Naive B cell (primary cell): ENCODE measurements around the gene SERPINC1. TPM values are rescaled to one million over a fixed set of nuclear protein-coding genes. Genes with fewer than 3 reads are reported as not detected.
"Not testable (repeated sequence)": the region's sequence is repeated elsewhere in the genome, so short reads cannot be mapped to it uniquely, and the experiment has no call there.

Experiments
- ATAC-seq, 2 donors: fragments of 150-1000 bp; cut with Tn5 transposase; 2 replicates each; pipeline ENCODE4 v1.10.0; 2021; ENCODE audit warnings: low read depth in 2 of 2, mild to moderate bottlenecking in 2 of 2, moderate library complexity in 2 of 2
- DNase-seq: peaks from one replicate; pipeline ENCODE4 v3.0.0; 2022
- H3K27ac Mint-ChIP-seq, 6 donors: one replicate each; pipeline ENCODE4 v1.8.0; 2020 to 2022; ENCODE audit warnings: mild to moderate bottlenecking in 6 of 6, mixed read lengths in 6 of 6, moderate library complexity in 5 of 6, inconsistent platforms in 2 of 6
- H3K27me3 Mint-ChIP-seq, 3 donors: one replicate each; pipeline ENCODE4 v1.8.0; 2021 to 2022; ENCODE audit warnings: mixed read lengths in 3 of 3, mild to moderate bottlenecking in 1 of 3
- H3K36me3 Mint-ChIP-seq, 2 donors: one replicate each; pipeline ENCODE4 v1.8.0; 2020 to 2022; ENCODE audit warnings: mixed read lengths in 2 of 2, inconsistent platforms in 1 of 2, mild to moderate bottlenecking in 1 of 2
- H3K4me1 Mint-ChIP-seq, 3 donors: one replicate each; pipeline ENCODE4 v1.8.0; 2020 to 2022; ENCODE audit warnings: mixed read lengths in 3 of 3, inconsistent platforms in 1 of 3, mild to moderate bottlenecking in 1 of 3, moderate library complexity in 1 of 3
- H3K4me3 Mint-ChIP-seq, 8 donors: one replicate each; pipeline ENCODE4 v1.8.0; 2020 to 2022; ENCODE audit warnings: mild to moderate bottlenecking in 8 of 8, mixed read lengths in 8 of 8, moderate library complexity in 8 of 8, inconsistent platforms in 2 of 8
- H3K9me3 Mint-ChIP-seq, 7 donors: one replicate each; pipeline ENCODE4 v1.8.0; 2020 to 2022; ENCODE audit warnings: mixed read lengths in 7 of 7, mild to moderate bottlenecking in 5 of 7, inconsistent platforms in 2 of 7, moderate library complexity in 1 of 7
- polyA plus RNA-seq, 6 donors: library from polyadenylated mRNA; unstranded; fragments of 300-500 nt; fragmentation: Illumina TruSeq; gene quantifications; one replicate each; pipeline ENCODE4 v1.2.3, GENCODE V29; 2021; ENCODE audit warnings: low read depth in 6 of 6

SERPINC1 gene
- polyA plus RNA-seq, 6 donors from 2014 or later = 0.29 TPM; not detected in 5

DNA sequence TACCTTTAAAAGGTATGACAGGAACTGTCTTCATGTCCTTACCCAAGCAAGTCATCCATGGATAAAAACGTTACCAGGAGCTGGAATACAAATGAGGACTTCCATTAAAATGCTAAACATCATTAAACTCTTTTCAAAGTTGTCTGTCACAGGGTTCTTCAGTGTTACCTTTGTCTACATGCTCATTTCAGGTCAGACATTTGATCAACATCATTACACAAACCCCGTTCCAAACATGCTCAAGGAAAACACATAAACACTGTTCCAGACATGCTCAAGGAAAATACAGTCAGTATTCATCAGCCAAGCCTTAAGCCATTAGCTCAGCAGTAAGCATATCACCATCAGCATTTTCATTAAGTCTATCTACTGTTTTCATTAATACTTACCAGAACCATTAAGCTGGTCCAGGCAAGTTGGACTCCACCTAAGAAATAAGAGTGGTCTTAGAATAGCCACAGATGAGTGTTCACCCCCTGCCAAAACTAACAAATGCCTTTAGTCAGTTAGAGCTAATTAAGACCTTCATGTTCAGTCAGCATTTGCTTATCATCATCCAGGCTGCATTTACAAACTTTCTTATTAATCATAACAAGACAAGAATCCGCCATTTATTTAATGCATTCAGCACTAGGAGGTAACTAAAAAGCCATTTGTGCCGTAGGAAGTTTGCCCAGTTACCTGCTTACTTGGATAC is 51.5 kb downstream of the SERPINC1 start:
- H3K4me3 Mint-ChIP-seq = peak overlapping the region in 7 of 8 donors; percentile 22 to 99 (median 93)
- no peaks in the 10 kb centered on the region for H3K27me3 Mint-ChIP-seq
- H3K4me1 Mint-ChIP-seq = peaks cover 33 to 51% (median 48%) of the 10 kb centered on the region in 3 donors
- peaks cover 16 to 22% of the 10 kb centered on the region in 2 donors for H3K36me3 Mint-ChIP-seq
- ATAC-seq (no peak), DNase-seq (no peak)
- peaks cover 0 to 4% (median 0%) of the 10 kb centered on the region in 7 donors for H3K9me3 Mint-ChIP-seq
- H3K27ac Mint-ChIP-seq = peak overlapping the region in 3 of 6 donors; percentile 69 to 99 (median 94)

DNA sequence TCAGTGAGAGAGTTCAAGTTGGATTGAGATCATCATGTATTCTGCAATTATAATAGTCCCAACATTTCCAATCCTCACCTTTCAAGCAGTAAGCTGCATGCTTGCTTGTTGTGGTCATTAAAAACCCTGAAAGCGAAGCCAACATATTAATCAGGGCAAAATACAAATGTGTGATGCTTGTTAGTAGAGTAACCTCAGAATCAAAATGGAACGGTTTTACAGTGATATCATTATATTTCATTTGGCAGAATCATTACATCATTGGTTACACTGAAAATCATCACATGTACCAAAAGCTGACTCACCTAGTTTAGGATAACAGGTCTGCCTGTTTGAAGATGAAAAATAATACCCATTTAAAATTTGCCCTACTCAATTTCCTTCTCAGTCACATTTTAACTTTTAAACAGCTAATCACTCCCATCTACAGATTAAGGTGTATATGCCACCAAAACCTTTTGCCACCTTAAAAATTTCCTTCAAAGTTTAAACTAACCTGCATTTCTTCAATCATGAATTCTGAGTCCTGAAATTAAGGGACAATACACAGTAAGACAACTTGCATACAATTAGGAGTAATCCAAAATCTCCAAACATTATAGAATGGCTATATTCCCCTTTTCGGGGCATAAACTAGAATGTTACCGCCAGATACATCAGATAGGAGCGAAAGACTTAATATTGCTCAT is 52.8 kb downstream of the SERPINC1 start:
- peaks cover 16 to 22% of the 10 kb centered on the region in 2 donors for H3K36me3 Mint-ChIP-seq
- peak overlapping the region in 1 of 8 donors; percentile 68 for H3K4me3 Mint-ChIP-seq
- ATAC-seq (no peak), DNase-seq (no peak)
- H3K27me3 Mint-ChIP-seq = no peaks in the 10 kb centered on the region
- peak overlapping the region in 2 of 6 donors; percentile 55 to 94 for H3K27ac Mint-ChIP-seq
- H3K4me1 Mint-ChIP-seq = peaks cover 32 to 43% (median 39%) of the 10 kb centered on the region in 3 donors
- peaks cover 0 to 4% (median 0%) of the 10 kb centered on the region in 7 donors for H3K9me3 Mint-ChIP-seq

DNA sequence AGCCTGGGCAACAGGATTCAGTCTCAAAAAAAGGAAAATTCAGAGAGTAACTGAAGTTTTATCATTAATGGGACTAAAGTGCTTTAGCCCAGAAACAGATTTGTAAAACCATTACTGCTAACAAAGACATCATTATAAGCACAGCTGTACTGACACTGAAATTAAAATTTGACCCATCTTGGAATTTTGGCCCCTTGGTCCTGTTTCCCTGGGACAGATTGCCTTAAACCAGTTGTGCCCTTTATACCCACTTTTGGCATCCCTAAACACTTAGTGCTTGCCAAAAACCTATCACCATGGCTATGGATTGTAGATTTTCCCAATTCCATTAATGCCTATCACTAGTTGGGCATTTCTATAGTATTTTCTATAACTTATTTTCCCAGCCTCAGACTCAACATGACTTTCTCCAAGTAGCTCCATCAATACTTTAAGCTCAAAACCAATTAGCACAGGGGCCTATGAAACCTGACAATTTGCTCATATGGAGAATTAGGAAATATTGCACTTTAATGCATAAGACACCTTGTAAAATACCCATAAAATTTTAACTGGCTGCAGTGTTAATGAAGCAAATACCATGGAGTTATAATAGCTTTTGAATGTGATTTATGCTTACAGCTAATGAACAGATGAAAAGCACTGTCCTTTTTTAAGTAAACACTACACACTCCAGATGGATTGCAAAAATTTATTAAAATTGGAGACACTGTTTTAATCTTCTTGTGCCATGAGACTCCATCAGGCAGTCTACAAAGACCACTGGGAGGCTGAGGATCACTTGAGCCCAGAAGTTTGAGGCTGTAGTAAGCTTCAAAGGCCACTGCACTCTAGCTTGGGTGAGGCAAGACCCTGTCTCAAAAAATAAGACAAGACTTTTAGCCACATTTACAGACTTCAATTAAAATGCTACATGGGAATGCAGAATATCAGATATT is 53.6 kb downstream of the SERPINC1 start:
- H3K27ac Mint-ChIP-seq = peak overlapping the region in 3 of 6 donors; percentile 3 to 67 (median 31)
- peaks cover 16 to 22% of the 10 kb centered on the region in 2 donors for H3K36me3 Mint-ChIP-seq
- peak overlapping the region in 1 of 8 donors; percentile 68 for H3K4me3 Mint-ChIP-seq

DNA sequence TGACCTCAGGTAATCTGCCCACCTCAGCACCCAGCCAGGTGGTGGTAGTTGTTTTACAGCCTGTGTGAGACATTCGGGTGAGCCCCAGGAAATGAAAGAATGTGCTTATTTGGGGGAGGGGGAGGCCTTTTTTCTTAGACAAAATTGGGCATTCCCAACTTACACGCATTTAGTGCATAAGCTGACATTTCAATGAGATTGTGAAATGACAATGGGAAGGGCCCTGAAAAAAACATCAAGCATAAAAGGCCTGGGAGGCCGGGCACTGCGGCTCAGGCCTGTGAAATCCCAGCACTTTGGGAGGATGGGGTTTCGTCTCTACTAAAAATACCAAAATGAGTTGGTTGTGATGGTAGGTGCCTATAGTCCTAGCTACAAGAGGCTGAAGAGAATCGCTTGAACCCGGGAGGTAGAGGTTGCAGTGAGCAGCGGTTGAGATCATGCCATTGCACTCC is 54.3 kb downstream of the SERPINC1 start:
- Mint-ChIP-seq H3K36me3 (peaks cover 16 to 22% of the 10 kb centered on the region in 2 donors), H3K9me3 (peaks cover 0 to 3% (median 0%) of the 10 kb centered on the region in 7 donors), H3K27me3 (no peaks in the 10 kb centered on the region), H3K27ac (peak overlapping the region in 2 of 6 donors; percentile 29 to 39), H3K4me1 (peaks cover 23 to 33% (median 31%) of the 10 kb centered on the region in 3 donors), H3K4me3 (no peak overlapping the region)
- ATAC-seq (no peak), DNase-seq (no peak)

More for the DNA sequence above, 53.6 kb downstream of the SERPINC1 start:
- Mint-ChIP-seq H3K9me3 (peaks cover 0 to 4% (median 0%) of the 10 kb centered on the region in 7 donors), H3K4me1 (peaks cover 26 to 36% (median 31%) of the 10 kb centered on the region in 3 donors), H3K27me3 (no peaks in the 10 kb centered on the region)
- ATAC-seq (no peak), DNase-seq (no peak)

DNA sequence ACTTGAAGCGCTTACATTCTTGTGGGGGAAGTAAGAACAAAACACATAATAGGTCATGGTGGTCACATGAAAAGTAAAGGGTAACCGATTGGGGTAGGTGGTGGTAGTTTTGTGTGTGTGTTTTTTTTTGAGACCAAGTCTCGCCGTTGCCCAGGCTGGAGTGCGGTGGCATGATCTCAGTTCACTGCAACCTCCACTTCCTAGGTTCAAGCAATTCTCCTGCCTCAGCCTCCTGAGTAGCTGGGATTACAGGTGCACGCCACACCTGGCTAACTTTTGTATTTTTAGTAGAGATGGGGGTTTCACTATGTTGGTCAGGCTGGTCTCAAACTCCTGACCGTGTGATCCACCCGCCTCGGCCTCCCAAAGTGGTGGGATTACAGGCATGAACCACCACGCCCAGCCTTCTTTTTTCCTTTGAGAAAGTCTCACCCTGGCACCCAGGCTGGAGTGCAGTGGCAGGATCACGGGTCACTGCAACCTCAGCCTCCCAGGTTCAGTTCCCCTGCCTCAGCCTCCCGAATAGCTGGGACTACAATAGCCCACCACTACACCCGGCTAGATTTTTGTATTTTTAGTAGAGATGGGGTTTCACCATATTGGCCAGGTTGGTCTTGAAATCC is 54.9 kb downstream of the SERPINC1 start:
- H3K27me3 Mint-ChIP-seq, ATAC-seq, H3K9me3 Mint-ChIP-seq, DNase-seq, H3K4me3 Mint-ChIP-seq: not testable (repeated sequence)
- Mint-ChIP-seq H3K27ac (peak overlapping the region in 1 of 6 donors; percentile 39), H3K4me1 (peaks cover 21 to 29% (median 27%) of the 10 kb centered on the region in 3 donors), H3K36me3 (peaks cover 16 to 22% of the 10 kb centered on the region in 2 donors)

DNA sequence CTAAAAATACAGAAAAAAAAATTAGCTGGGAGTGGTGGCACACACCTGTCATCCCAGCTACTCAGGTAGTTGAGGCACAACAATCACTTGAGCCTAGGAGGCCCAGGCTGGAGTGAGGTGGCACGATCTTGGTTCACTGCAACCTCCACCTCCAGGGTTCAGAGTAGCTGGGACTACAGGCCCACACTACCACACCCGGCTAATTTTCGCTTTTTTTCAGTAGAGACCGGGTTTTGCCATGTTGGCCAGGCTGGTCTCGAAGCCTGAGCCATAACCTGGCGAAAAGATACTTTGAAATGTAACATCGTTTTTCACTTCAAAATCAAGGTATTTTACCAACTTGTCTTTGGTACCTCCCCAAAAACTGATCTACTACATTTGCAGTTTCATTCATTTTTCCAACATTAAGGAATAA is 55.4 kb downstream of the SERPINC1 start:
- peaks cover 18 to 24% (median 21%) of the 10 kb centered on the region in 3 donors for H3K4me1 Mint-ChIP-seq
- no peak overlapping the region for H3K27ac Mint-ChIP-seq
- no peaks in the 10 kb centered on the region for H3K27me3 Mint-ChIP-seq
- H3K4me3 Mint-ChIP-seq = no peak overlapping the region
- H3K36me3 Mint-ChIP-seq = peaks cover 16 to 19% of the 10 kb centered on the region in 2 donors
- ATAC-seq = no peak
- H3K9me3 Mint-ChIP-seq = peaks cover 0 to 3% (median 0%) of the 10 kb centered on the region in 7 donors
- DNase-seq = no peak

DNA sequence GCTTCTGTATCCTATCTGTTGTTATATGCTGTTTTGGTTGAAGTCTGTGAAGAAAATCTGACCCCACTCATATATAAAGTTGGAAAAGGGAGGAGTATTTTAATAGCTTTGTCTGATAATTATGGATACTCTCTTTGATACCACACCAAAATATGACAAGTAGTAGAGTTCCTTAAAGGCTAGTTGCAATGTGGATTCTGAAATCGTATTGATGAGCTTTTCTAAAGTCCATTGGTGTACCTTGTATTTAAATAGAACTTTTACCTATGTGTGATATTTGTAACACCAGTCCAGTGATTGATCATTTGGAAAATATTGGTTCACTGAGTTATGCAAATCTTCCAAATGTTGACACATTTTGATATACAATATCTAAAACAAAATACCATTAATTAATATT is 57.1 kb downstream of the SERPINC1 start:
- DNase-seq (no peak), ATAC-seq (no peak)
- H3K4me1 Mint-ChIP-seq = peaks cover 6 to 9% (median 7%) of the 10 kb centered on the region in 3 donors
- no peak overlapping the region for H3K4me3 Mint-ChIP-seq
- peaks cover 0 to 3% (median 0%) of the 10 kb centered on the region in 7 donors for H3K9me3 Mint-ChIP-seq
- no peaks in the 10 kb centered on the region for H3K27me3 Mint-ChIP-seq
- peak overlapping the region in 2 of 6 donors; percentile 2 to 41 for H3K27ac Mint-ChIP-seq
- peaks cover 19% of the 10 kb centered on the region in 2 donors for H3K36me3 Mint-ChIP-seq

DNA sequence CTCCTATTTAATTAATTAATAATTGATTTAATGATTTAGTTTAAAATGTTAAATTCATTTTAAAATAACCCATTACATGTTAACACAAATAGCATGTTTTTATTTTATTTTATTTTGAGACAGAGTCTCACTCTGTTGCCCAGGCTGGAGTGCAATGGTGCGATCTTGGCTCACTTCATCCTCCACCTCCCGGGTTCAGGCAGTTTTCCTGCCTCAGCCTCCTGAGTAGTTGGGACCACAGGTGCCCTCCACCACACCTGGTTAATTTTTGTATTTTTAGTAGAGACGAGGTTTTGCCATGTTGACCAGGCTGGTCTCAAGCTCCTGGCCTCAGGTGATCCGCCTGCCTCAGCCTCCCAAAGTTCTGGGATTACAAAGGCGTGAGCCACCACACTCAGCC is 57.6 kb downstream of the SERPINC1 start:
- ATAC-seq, H3K9me3 Mint-ChIP-seq, DNase-seq, H3K4me1 Mint-ChIP-seq, H3K27me3 Mint-ChIP-seq, H3K4me3 Mint-ChIP-seq: not testable (repeated sequence)
- Mint-ChIP-seq H3K27ac (peak overlapping the region in 1 of 6 donors; percentile 41), H3K36me3 (peaks cover 19 to 20% of the 10 kb centered on the region in 2 donors)

DNA sequence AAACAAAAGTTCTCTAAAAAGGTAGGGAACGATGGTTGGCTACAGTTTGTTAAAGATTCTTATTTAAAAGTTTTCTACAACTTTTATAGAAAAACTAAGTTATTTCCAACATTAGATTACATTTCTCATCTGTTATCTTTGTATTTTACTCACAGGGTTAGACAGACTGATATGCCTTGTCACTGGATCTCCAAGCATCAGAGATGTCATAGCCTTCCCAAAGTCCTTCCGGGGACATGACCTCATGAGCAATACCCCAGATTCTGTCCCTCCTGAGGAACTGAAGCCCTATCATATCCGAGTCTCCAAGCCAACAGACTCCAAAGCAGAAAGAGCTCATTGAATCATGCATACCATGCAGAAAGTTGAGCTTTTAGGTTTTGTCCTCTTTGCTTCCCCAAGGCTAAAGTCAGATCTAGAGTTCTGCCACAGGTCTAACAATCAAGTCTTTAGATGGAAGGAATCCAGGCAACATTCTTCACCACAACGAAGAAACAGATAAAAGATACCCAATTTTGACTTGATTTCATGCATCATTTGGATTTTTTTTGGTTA is 59.7 kb downstream of the SERPINC1 start:
- DNase-seq = no peak
- no peak for ATAC-seq
- Mint-ChIP-seq H3K4me3 (no peak overlapping the region), H3K36me3 (peaks cover 15 to 18% of the 10 kb centered on the region in 2 donors), H3K4me1 (peaks cover 0 to 4% (median 0%) of the 10 kb centered on the region in 3 donors), H3K27me3 (no peaks in the 10 kb centered on the region), H3K9me3 (peaks cover 0 to 3% (median 0%) of the 10 kb centered on the region in 7 donors), H3K27ac (no peak overlapping the region)

DNA sequence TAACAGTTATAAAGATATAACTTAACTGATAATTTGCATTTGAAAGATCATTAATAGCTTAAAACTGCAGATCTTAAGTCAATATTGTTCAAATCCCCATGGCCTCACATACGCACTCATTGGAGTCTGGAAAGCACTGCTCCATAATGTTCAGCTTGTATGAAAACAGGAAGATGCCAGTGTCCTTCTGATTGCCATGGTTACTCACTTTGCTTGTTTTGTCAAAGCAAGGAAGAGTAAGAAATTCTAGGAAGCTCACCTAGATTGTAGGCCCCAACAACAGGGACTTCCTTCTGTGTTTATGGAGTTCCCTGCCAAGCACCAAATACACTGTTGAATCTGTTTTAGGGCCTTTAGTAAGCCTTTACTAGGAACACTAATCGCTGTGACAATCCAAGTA is 60.2 kb downstream of the SERPINC1 start:
- no peak overlapping the region for H3K4me3 Mint-ChIP-seq
- peaks cover 18 to 19% of the 10 kb centered on the region in 2 donors for H3K36me3 Mint-ChIP-seq
- no peak for DNase-seq
- ATAC-seq = no peak
- no peaks in the 10 kb centered on the region for H3K27me3 Mint-ChIP-seq
- H3K4me1 Mint-ChIP-seq = peaks cover 0 to 4% (median 0%) of the 10 kb centered on the region in 3 donors
- H3K9me3 Mint-ChIP-seq = no peaks in the 10 kb centered on the region
- no peak overlapping the region for H3K27ac Mint-ChIP-seq

DNA sequence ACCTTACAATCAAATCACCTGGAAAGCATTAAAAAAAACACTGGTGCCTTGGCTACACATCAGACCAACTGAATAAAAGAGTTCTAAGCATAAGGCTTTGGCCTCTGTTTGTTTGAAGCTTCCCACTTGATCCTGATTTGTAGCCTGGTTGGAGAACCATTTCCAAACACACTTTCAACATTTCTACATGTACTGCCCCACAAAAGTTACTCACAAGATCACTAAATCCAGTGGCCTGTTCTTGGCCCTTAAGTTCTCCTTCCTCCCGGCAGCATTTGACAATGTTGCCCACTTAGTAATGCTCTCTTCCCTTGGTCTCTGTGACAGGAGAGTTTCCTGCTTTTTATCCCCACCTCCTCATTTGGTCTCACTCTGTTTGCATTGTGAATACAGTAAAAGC is 61.1 kb downstream of the SERPINC1 start:
- Mint-ChIP-seq H3K27ac (peak overlapping the region in 3 of 6 donors; percentile 21 to 58 (median 22)), H3K36me3 (peaks cover 18 to 21% of the 10 kb centered on the region in 2 donors), H3K4me1 (peaks cover 0 to 4% (median 0%) of the 10 kb centered on the region in 3 donors), H3K4me3 (no peak overlapping the region), H3K9me3 (no peaks in the 10 kb centered on the region), H3K27me3 (no peaks in the 10 kb centered on the region)
- DNase-seq = no peak
- no peak for ATAC-seq
